ENCODE measurements around the gene MINDY4. TPM values are rescaled to one million over a fixed set of nuclear protein-coding genes. Genes with fewer than 3 reads are reported as not detected.

The MINDY4 gene
- total and polyA plus RNA-seq, 2 of the 8 experiments (the other 6 are each of a cell fraction or from before 2014, with no cell fraction given), result 1.3 to 3.6 TPM

DNA sequence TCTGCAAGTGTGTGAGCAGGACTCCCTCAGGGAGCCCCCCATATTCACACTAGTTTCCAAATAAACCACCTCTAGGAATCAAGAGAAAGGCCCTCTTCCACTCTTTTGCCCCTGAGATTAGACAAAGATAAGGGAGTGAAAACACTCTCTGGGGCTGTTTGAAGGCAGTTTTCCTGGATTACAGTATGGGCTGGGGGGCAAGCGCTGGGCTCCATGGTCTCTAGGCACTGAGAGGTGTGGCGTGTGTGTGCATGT lies 141.4 kb downstream of the MINDY4 start (continued):
- TF ChIP-seq ZNF274 (IDR thresholded peaks at IDR 0.05; ENCODE audit: borderline replicate concordance, extremely low read depth, low read length), result no peak
- TF ChIP-seq NRF1 (IDR thresholded peaks at IDR 0.05; ENCODE audit: low read depth, low read length), result no peak
- TF ChIP-seq RXRA (IDR thresholded peaks at IDR 0.05; ENCODE audit: insufficient read depth, low read depth, low read length), result no peak
- TF ChIP-seq TEAD4 (IDR thresholded peaks at IDR 0.05; ENCODE audit: low read depth, low read length), result no peak

Data from H1 (cell line).